Measurements from ENCODE around the gene PRCC.

- TF ChIP-seq CTCF (conservative IDR thresholded peaks at IDR 0.05; ENCODE audit: low read depth, low read length) (no peak), USF2 (IDR thresholded peaks at IDR 0.05; ENCODE audit: low read depth, low read length) (no peak), NFE2L2 (IDR thresholded peaks at IDR 0.05; ENCODE audit: low read depth, low read length) (no peak), POLR2A (IDR thresholded peaks at IDR 0.05; ENCODE audit: low read depth, low read length) (no peak), MAZ (IDR thresholded peaks at IDR 0.05; ENCODE audit: borderline replicate concordance, low read depth, low read length) (no peak), BHLHE40 (IDR thresholded peaks at IDR 0.05; ENCODE audit: low read depth, low read length) (no peak), CEBPB (IDR thresholded peaks at IDR 0.05; ENCODE audit: low read depth, low read length) (peak; percentile 58; the same call in 1 of the 2 replicates), MAFK (IDR thresholded peaks at IDR 0.05; ENCODE audit: low read depth, low read length) (no peak), RFX5 (IDR thresholded peaks at IDR 0.05; ENCODE audit: low read depth, low read length) (no peak), RAD21 (IDR thresholded peaks at IDR 0.05; ENCODE audit: low read length) (no peak), SMC3 (IDR thresholded peaks at IDR 0.05; ENCODE audit: low read depth, low read length) (no peak), ELK1 (IDR thresholded peaks at IDR 0.05; ENCODE audit: borderline replicate concordance, low read depth, low read length) (no peak), MXI1 (IDR thresholded peaks at IDR 0.05; ENCODE audit: borderline replicate concordance, low read depth, low read length) (no peak)
Observed at GRCh38 chr1:156781585-156782186, 14.4 kb downstream of the PRCC start.

Measured in IMR-90 (cell line).